GM12801 (cell line): ENCODE data around the gene UVRAG.

Experiments
- TF ChIP-seq, protein P1 (sequence below): IDR thresholded peaks from one replicate; pipeline ENCODE4 v1.5.1; 2011; ENCODE audit warnings: control low read depth; ENCODE audit not compliant: insufficient read length; ENCODE audit errors: extremely low read depth

Gene UVRAG

DNA sequence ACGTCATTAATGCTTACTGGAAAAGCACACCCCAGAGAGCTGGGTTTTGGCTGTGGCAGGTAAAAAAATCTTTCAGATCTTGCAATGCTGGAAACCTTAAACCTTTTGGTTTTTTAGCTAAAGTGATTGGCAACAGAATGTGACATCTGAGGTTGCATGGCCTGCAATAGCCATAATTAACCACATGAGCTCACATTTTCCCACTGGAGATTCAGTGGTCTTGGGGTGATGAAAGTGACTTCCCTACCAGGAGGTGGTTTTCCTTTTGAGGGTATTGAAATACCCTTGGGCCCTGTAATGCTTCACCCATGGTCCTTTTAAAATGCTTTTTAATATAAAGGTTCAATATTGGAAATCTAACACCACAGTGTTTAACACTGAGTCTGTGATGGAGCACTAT, 198.5 kb downstream of the UVRAG start:
- TF ChIP-seq, protein P1, sequence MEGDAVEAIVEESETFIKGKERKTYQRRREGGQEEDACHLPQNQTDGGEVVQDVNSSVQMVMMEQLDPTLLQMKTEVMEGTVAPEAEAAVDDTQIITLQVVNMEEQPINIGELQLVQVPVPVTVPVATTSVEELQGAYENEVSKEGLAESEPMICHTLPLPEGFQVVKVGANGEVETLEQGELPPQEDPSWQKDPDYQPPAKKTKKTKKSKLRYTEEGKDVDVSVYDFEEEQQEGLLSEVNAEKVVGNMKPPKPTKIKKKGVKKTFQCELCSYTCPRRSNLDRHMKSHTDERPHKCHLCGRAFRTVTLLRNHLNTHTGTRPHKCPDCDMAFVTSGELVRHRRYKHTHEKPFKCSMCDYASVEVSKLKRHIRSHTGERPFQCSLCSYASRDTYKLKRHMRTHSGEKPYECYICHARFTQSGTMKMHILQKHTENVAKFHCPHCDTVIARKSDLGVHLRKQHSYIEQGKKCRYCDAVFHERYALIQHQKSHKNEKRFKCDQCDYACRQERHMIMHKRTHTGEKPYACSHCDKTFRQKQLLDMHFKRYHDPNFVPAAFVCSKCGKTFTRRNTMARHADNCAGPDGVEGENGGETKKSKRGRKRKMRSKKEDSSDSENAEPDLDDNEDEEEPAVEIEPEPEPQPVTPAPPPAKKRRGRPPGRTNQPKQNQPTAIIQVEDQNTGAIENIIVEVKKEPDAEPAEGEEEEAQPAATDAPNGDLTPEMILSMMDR: no peak

- TF ChIP-seq, protein P1: no peak
Measured at GRCh38 chr11:76023236-76024068, 208.4 kb downstream of the UVRAG start.

DNA sequence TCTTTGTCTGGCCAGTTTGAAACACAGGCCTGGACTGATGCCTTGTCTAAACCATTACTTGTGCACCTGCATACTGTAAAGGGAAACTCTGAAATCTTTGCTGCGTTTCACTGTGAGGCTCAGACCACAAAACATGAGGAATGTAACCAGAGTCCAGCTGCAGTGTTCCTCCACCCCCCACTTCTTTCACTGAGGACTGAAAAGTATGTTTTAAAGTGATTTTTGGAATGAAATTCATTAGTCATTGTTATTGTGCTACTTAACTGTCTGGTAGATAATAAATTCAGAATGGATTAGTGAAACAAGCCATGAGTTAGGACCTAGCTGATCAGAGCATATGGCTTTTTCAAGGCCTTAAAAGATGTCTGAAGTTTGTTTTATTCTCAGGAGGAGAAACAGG, 210.1 kb downstream of the UVRAG start:
- TF ChIP-seq, protein P1: no peak

DNA sequence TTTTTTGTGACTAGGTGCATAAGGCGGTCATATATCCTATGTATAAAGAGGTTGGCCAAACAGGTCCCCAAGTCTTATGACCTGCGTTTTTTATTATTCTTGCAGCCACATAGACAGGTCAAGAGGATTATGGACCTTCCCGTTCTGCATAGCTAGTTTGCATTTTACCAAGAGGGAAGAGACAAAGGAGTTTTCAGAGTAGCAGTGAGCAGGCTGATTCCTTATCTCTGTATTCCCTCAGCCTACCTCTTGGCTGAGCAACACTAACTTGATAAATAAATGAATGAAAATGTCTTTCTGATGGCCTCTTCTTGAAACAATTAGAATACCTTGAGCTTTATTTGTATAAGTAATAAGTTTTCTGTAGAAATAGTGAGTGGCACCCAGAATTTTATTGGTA, 210.8 kb downstream of the UVRAG start:
- TF ChIP-seq, protein P1: no peak

- TF ChIP-seq, protein P1: no peak
Measured at GRCh38 chr11:76026281-76026680, 211.3 kb downstream of the UVRAG start.

DNA sequence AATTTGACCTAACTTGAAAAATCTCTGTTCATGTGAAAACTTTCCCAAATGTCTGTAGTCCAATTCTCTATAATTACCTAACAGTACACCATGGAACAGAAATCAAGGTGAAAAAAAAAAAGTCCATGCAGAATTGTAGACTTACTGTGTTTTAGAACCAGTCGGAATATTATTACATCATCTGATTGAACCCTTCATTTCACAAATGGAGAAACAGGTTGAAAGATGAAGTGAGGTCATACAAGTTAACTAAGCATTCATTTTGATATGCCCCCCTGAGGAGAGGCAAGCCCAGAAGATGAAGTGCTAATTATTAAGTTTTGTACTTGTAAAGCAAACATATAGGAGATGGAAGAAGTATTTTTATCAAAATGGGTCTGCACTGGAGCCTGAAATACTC, 211.9 kb downstream of the UVRAG start:
- TF ChIP-seq, protein P1: no peak

- TF ChIP-seq, protein P1: no peak
Measured at GRCh38 chr11:76030286-76030685, 215.3 kb downstream of the UVRAG start.
